Esophagus squamous epithelium (tissue), 4 donors: ENCODE measurements around the gene DCTN3.

Experiments
- POLR2A ChIP-seq, 4 donors: fragments of 450-650 bp; IDR thresholded peaks; one replicate each; pipeline ENCODE4 v1.6.1; 2017; ENCODE audit warnings: antibody characterized with exemption in 4 of 4, mild to moderate bottlenecking in 4 of 4, moderate library complexity in 3 of 4
- TF ChIP-seq, protein P1 (sequence below), 6 experiments: fragments of 450-650 bp in 4 of 6; fragments of 200-600 bp in 2 of 6; sonication (generic) in 2 of 6; IDR thresholded peaks; one replicate each; pipeline ENCODE4 v1.5.1; 2016 to 2019; ENCODE audit warnings: antibody characterized with exemption in 6 of 6, mild to moderate bottlenecking in 4 of 6, moderate library complexity in 4 of 6

DNA sequence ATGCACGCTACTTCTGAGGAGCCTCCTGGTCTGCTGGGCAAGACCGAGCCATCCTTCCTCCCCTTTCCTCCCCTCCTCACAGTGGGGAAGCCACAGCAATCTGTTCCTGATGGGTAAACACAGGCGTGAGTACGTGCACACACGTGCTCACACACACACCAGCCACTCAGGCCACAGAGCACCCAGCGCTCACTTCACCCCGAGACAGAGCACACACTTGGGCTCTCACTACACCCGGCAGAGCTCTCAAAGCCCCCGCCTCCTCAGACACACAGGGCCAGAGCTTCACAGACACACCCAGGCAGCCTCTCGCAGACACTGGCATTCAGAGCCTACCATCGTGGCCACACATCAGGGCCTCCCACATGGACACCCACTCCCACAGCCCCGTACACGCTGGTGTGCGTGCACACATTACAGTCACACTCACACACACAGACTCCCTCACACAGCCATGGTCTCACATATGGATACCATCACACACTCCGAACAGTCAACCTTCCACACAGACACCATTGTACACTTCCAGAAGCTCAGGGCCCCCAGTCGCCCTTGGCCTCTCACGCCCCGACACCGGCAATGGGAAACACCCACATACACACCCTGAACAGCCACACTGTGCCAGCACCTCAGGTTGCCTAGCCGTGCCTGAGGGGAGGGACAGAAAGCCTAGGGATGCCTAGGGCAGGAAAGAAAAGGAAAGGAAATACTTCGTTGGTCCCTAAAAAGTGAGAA is 44.3 kb downstream of the DCTN3 start:
- TF ChIP-seq, protein P1, sequence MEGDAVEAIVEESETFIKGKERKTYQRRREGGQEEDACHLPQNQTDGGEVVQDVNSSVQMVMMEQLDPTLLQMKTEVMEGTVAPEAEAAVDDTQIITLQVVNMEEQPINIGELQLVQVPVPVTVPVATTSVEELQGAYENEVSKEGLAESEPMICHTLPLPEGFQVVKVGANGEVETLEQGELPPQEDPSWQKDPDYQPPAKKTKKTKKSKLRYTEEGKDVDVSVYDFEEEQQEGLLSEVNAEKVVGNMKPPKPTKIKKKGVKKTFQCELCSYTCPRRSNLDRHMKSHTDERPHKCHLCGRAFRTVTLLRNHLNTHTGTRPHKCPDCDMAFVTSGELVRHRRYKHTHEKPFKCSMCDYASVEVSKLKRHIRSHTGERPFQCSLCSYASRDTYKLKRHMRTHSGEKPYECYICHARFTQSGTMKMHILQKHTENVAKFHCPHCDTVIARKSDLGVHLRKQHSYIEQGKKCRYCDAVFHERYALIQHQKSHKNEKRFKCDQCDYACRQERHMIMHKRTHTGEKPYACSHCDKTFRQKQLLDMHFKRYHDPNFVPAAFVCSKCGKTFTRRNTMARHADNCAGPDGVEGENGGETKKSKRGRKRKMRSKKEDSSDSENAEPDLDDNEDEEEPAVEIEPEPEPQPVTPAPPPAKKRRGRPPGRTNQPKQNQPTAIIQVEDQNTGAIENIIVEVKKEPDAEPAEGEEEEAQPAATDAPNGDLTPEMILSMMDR (IDR thresholded peaks at IDR 0.05): no peak
- no peak for TF ChIP-seq POLR2A (IDR thresholded peaks at IDR 0.05)
